Adrenal gland (tissue), 5 donors: ENCODE measurements around the gene CST5.

Source experiments
- CTCF ChIP-seq, 6 experiments: fragments of 450-650 bp in 4 of 6; fragments of 200-600 bp in 2 of 6; sonication (generic) in 1 of 6; IDR thresholded peaks; 1 replicate in 5 of 6; 2 replicates in 1 of 6; pipeline versions ENCODE4 v1.5.1 to v1.8.0; 2016 to 2021; ENCODE audit warnings: antibody characterized with exemption in 6 of 6, mild to moderate bottlenecking in 2 of 6, moderate library complexity in 1 of 6
- POLR2A ChIP-seq, 2 donors: fragments of 450-650 bp; IDR thresholded peaks; one replicate each; pipeline ENCODE4 v1.6.1; 2017; ENCODE audit warnings: antibody characterized with exemption in 2 of 2, mild to moderate bottlenecking in 2 of 2, moderate library complexity in 1 of 2
- donor health status: DM: no; HTN: no; CAD: no.

- TF ChIP-seq CTCF (IDR thresholded peaks at IDR 0.05) (no peak), POLR2A (IDR thresholded peaks at IDR 0.05) (no peak)
Observed at GRCh38 chr20:23881371-23881770, 1.8 kb upstream of the CST5 start.
